A673 (cell line): ENCODE measurements around the gene CASP9.

Source experiments
- CTCF ChIP-seq: fragments of 300-800, 200-600 bp; sonication (generic); conservative IDR thresholded peaks from 2 replicates; pipeline ENCODE4 v1.5.1; 2017; ENCODE audit warnings: low read depth, mild to moderate bottlenecking, antibody characterized with exemption, low read length, moderate library complexity, mixed read lengths
- EZH2 ChIP-seq: fragments of 200-600 bp; sonication (generic); IDR thresholded peaks from 2 replicates; pipeline ENCODE4 v1.6.1; 2017; ENCODE audit warnings: borderline replicate concordance, low read depth, mild to moderate bottlenecking, mixed read lengths, antibody characterized with exemption, low read length; ENCODE audit not compliant: poor library complexity, severe bottlenecking

GRCh38 chr1:15442119-15442518 lies 81.9 kb downstream of the CASP9 start:
- TF ChIP-seq CTCF (no peak), EZH2 (no peak)
